Gastroesophageal sphincter (tissue), 3 donors: ENCODE results near the gene MPI.

Source experiments
- EP300 ChIP-seq: sonication (generic); formaldehyde crosslinking; IDR thresholded peaks from one replicate; pipeline ENCODE4 v1.6.1; 2017; ENCODE audit warnings: antibody characterized with exemption, mild to moderate bottlenecking
- POLR2A ChIP-seq, 2 donors: fragments of 450-650 bp; IDR thresholded peaks; one replicate each; pipeline ENCODE4 v1.6.1; 2017; ENCODE audit warnings: antibody characterized with exemption in 2 of 2, mild to moderate bottlenecking in 2 of 2, moderate library complexity in 1 of 2
- POLR2AphosphoS5 ChIP-seq: sonication (generic); formaldehyde crosslinking; IDR thresholded peaks from one replicate; pipeline ENCODE4 v1.6.1; 2017; ENCODE audit warnings: antibody characterized with exemption
- TF ChIP-seq, protein P1 (sequence below), 4 experiments: fragments of 200-600 bp in 2 of 4; fragments of 450-650 bp in 2 of 4; sonication (generic) in 1 of 4; IDR thresholded peaks; one replicate each; pipeline ENCODE4 v1.5.1; 2017 to 2019; ENCODE audit warnings: antibody characterized with exemption in 4 of 4, mild to moderate bottlenecking in 2 of 4, moderate library complexity in 2 of 4

DNA sequence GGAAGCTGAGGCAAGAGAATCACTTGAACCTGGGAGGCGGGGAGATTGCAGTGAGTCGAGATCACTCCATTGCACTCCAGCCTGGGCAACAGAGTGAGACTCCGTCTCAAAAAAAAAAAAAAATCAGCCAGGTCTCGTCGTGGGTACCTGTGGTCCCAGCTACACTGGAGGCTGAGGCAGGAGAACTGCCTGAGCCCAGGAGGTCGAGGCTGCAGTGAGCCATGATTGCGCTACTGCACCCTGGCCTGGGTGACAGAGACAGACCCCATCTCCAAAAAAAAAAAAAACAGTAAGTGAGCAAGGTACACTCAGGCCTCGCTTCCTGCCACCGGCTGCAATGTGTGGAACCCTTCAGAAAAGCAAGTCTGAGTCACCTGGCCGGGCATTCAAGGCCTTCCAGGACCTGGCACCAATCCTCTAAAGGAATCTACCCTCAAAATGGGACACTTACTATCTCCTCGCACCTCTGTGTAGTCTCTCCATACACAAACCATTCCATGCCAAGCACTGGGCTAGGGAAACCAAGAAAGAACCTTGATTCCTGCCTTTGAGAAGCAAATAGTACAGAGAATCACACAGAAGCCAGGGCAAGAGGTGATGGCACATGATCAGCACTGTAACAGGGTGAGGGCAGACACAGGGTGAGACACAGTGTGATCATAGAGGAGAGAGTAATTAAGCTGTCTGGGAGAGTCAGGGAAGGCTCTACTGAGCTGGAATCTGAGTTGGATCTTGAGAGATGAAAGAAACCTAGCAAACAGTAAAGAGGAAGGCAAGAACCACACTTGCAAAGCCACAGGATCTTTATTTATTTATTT is 26.4 kb upstream of the MPI start:
- TF ChIP-seq, protein P1, sequence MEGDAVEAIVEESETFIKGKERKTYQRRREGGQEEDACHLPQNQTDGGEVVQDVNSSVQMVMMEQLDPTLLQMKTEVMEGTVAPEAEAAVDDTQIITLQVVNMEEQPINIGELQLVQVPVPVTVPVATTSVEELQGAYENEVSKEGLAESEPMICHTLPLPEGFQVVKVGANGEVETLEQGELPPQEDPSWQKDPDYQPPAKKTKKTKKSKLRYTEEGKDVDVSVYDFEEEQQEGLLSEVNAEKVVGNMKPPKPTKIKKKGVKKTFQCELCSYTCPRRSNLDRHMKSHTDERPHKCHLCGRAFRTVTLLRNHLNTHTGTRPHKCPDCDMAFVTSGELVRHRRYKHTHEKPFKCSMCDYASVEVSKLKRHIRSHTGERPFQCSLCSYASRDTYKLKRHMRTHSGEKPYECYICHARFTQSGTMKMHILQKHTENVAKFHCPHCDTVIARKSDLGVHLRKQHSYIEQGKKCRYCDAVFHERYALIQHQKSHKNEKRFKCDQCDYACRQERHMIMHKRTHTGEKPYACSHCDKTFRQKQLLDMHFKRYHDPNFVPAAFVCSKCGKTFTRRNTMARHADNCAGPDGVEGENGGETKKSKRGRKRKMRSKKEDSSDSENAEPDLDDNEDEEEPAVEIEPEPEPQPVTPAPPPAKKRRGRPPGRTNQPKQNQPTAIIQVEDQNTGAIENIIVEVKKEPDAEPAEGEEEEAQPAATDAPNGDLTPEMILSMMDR (IDR thresholded peaks at IDR 0.05) = no peak
- TF ChIP-seq POLR2A (IDR thresholded peaks at IDR 0.05) (no peak), POLR2AphosphoS5 (no peak), EP300 (no peak)
